ENCODE measurements around the gene FOXO4. TPM values are rescaled to one million over a fixed set of nuclear protein-coding genes. Genes with fewer than 3 reads are reported as not detected.

The FOXO4 gene
- total RNA-seq, 1 donor from 2014 or later = 12.0 TPM

DNA sequence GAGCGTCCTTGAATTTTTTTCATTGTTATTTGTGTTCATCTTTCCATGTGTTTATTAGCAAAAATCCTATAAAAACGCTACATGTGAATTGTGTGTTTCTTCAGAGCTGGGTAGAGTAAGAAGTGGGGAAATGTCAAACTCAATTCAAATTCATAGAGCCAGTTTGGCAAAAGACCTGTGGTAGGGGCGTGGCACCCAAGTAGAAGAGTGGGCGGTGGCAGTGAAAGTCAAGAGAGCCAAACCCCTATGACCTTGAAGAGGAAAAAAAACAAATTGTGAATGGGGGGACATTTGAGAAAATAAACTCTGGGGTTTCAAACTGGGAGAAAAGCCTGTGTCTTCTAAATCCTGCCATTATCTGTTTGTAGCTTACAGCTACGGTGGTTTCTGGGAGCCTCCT, 4.4 kb upstream of the FOXO4 start:
- Mint-ChIP-seq H3K4me1 (peaks cover 8% of the 10 kb centered on the region), H3K9me3 (no peaks in the 10 kb centered on the region), H3K27ac (ENCODE audit: unreplicated experiment) (no peak overlapping the region), H3K36me3 (ENCODE audit: low read depth) (no peaks in the 10 kb centered on the region), H3K4me3 (peak overlapping the region; percentile 3), H3K27me3 (ENCODE audit: low read depth) (peaks cover 9% of the 10 kb centered on the region)
- TF ChIP-seq, protein P1, sequence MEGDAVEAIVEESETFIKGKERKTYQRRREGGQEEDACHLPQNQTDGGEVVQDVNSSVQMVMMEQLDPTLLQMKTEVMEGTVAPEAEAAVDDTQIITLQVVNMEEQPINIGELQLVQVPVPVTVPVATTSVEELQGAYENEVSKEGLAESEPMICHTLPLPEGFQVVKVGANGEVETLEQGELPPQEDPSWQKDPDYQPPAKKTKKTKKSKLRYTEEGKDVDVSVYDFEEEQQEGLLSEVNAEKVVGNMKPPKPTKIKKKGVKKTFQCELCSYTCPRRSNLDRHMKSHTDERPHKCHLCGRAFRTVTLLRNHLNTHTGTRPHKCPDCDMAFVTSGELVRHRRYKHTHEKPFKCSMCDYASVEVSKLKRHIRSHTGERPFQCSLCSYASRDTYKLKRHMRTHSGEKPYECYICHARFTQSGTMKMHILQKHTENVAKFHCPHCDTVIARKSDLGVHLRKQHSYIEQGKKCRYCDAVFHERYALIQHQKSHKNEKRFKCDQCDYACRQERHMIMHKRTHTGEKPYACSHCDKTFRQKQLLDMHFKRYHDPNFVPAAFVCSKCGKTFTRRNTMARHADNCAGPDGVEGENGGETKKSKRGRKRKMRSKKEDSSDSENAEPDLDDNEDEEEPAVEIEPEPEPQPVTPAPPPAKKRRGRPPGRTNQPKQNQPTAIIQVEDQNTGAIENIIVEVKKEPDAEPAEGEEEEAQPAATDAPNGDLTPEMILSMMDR (conservative IDR thresholded peaks at IDR 0.05) = no peak
- DNase-seq (ENCODE audit: low read depth, low spot score) = no peak

DNA sequence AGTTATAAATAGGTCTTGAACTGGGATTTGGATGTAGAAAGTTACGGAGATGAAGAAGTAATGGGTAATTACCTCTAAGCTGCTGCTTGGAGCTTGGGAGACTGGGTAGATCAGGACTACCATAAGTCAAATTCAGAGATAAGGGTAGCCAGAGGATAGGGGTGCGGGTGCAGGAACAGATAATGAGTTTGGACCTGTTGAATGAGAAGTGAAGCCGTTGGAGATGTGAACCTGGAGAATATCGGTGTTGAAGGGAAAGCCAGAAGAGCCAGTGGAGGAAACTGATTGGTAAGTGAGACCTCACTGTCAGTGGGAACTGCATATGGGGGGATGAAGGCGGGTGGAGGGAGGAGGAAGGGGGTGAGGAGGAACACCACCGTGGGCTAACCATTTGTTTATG, 618 bp upstream of the FOXO4 start:
- Mint-ChIP-seq H3K36me3 (ENCODE audit: low read depth) (peaks cover 3% of the 10 kb centered on the region), H3K27ac (ENCODE audit: unreplicated experiment) (no peak overlapping the region), H3K4me1 (peaks cover 28% of the 10 kb centered on the region), H3K4me3 (peak overlapping the region; percentile 93), H3K27me3 (ENCODE audit: low read depth) (peaks cover 38% of the 10 kb centered on the region), H3K9me3 (no peaks in the 10 kb centered on the region)
- TF ChIP-seq, protein P1 (conservative IDR thresholded peaks at IDR 0.05) = no peak
- no peak for DNase-seq (ENCODE audit: low read depth, low spot score)

DNA sequence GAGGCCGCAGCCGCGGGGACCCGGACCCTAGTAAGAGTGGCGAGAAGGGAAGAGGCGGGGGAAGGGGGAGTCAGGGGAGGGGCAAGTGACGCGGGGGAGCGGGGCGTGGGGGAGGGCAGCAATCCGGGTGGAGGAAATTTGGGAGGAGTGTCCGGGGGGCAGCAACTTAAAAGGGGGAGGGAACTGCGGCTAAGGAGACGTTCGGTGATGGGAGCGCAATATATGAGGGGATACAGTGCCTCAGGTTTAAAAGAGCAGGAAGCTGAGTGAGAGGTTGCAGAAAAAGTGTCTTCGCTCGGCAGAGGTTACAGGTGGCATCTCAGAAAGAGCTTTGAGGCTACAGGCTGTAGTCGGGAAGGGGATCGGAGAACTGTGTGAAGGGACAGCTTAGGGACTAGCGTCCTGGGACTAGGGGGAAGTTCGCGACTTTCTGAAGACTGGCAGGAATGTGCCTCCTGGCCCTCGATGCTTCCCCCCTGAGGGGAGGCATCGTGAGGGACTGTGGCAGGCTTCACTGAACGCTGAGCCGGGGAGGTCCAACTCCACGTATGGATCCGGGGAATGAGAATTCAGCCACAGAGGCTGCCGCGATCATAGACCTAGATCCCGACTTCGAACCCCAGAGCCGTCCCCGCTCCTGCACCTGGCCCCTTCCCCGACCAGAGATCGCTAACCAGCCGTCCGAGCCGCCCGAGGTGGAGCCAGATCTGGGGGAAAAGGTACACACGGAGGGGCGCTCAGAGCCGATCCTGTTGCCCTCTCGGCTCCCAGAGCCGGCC, 519 bp downstream of the FOXO4 start:
- H3K4me1 Mint-ChIP-seq = peaks cover 28% of the 10 kb centered on the region
- TF ChIP-seq, protein P1 (conservative IDR thresholded peaks at IDR 0.05) = no peak
- peak overlapping the region; percentile 93 for H3K4me3 Mint-ChIP-seq
- DNase-seq (ENCODE audit: low read depth, low spot score) = no peak
- no peaks in the 10 kb centered on the region for H3K9me3 Mint-ChIP-seq
- H3K36me3 Mint-ChIP-seq (ENCODE audit: low read depth) = peaks cover 3% of the 10 kb centered on the region
- peak overlapping the region; percentile 54 for H3K27ac Mint-ChIP-seq (ENCODE audit: unreplicated experiment)
- H3K27me3 Mint-ChIP-seq (ENCODE audit: low read depth) = peaks cover 44% of the 10 kb centered on the region

DNA sequence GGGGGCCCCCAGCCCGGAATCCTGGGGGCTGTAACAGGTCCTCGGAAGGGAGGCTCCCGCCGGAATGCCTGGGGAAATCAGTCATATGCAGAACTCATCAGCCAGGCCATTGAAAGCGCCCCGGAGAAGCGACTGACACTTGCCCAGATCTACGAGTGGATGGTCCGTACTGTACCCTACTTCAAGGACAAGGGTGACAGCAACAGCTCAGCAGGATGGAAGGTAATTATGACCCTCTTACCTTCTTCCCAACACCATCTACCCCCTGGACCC, 1.0 kb downstream of the FOXO4 start:
- Mint-ChIP-seq H3K9me3 (no peaks in the 10 kb centered on the region), H3K4me3 (peak overlapping the region; percentile 93), H3K4me1 (peaks cover 28% of the 10 kb centered on the region), H3K27me3 (ENCODE audit: low read depth) (peaks cover 44% of the 10 kb centered on the region), H3K27ac (ENCODE audit: unreplicated experiment) (no peak overlapping the region), H3K36me3 (ENCODE audit: low read depth) (peaks cover 3% of the 10 kb centered on the region)
- DNase-seq (ENCODE audit: low read depth, low spot score) = no peak
- TF ChIP-seq, protein P1 (conservative IDR thresholded peaks at IDR 0.05) = no peak

DNA sequence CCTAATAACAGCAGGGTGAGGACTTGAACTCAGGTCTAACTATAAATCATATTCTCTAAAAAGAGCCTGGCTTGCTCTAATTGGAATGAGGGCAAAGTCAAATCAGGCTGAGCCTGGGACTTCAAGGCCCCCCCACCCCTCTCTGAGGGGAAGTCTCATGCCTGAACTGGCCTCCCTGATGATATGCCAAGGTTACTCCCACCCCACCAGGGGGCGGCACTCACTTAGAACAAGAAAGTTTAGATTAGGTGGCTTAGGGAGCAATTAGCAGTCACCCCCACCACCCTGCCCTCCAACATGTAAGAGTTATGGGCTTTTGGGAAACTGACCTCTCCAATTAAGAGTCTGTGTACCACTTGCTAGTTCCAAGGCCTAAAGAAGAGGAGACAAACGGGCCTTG, 2.7 kb downstream of the FOXO4 start:
- H3K36me3 Mint-ChIP-seq (ENCODE audit: low read depth) = peaks cover 3% of the 10 kb centered on the region
- peak; percentile 15 for DNase-seq (ENCODE audit: low read depth, low spot score)
- peaks cover 37% of the 10 kb centered on the region for H3K4me1 Mint-ChIP-seq
- no peaks in the 10 kb centered on the region for H3K9me3 Mint-ChIP-seq
- no peak overlapping the region for H3K27ac Mint-ChIP-seq (ENCODE audit: unreplicated experiment)
- H3K4me3 Mint-ChIP-seq = peak overlapping the region; percentile 69
- peaks cover 44% of the 10 kb centered on the region for H3K27me3 Mint-ChIP-seq (ENCODE audit: low read depth)
- TF ChIP-seq, protein P1 (conservative IDR thresholded peaks at IDR 0.05) = peak; percentile 54

Data from neural crest cell (in vitro differentiated cells).